ENCODE measurements around the gene AFF3. TPM values are rescaled to one million over a fixed set of nuclear protein-coding genes. Genes with fewer than 3 reads are reported as not detected.

AFF3 gene
- total and polyA plus RNA-seq, 2 of the 13 experiments (the other 11 are each of a cell fraction or from before 2014, with no cell fraction given), result not detected

DNA sequence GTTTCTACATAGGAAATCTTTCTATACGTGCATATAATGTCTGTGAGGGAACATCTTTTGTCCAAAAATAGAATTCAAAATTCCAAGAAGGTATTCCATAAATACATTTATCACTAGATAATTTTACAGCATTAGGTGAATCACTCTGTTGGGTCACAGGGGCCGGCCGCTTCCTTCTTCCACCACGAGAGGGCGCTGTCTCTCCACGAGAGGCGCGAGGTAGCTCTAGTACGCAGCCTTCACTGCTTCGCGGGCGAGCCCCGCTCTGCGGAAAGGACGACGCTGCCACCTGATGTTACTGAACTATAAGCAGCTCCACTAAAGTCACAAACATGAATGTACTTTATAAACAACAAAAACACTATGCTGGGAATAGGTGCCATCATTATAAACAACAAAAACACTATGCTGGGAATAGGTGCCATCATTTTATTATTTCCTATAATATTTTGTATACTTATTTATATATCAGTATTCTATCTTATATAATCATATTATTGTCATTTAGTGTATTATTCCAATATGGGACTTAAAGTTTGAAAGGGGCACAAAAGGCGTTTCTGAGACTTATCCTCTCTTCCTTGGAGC lies 583.2 kb downstream of the AFF3 start (continued):
- TF ChIP-seq SMAD3 (CRISPR knock-in tag; IDR thresholded peaks at IDR 0.05), result 0 out of 2 replicates have a peak, but pooled peaks have one; percentile 56
- TF ChIP-seq RFX3 (CRISPR knock-in tag; IDR thresholded peaks at IDR 0.05), result no peak
- TF ChIP-seq XRCC5 (optimal IDR thresholded peaks at IDR 0.05; ENCODE audit: low read length), result peak; percentile 85
- TF ChIP-seq ATF4 (CRISPR knock-in tag; IDR thresholded peaks at IDR 0.05), result 0 out of 4 replicates have a peak, but pooled peaks of 1 of the 2 experiments have one; percentile 14
- TF ChIP-seq U2AF2 (IDR thresholded peaks at IDR 0.05; ENCODE audit: low read depth, low read length), result no peak
- peak; percentile 36 for TF ChIP-seq YY1 (IDR thresholded peaks at IDR 0.05; ENCODE audit: insufficient read depth, insufficient replicate concordance, low read depth, low read length)
- no peak for TF ChIP-seq HOXD1 (CRISPR knock-in tag; IDR thresholded peaks at IDR 0.05)
- TF ChIP-seq TFDP1 (CRISPR knock-in tag; IDR thresholded peaks at IDR 0.05; ENCODE audit: borderline replicate concordance), result peak; percentile 57; the same call in 1 of the 2 replicates
- TF ChIP-seq HMG20B (CRISPR knock-in tag; conservative IDR thresholded peaks at IDR 0.05), result no peak
- peak; percentile 88 for TF ChIP-seq SMC3 (IDR thresholded peaks at IDR 0.05; ENCODE audit: low read length)
- TF ChIP-seq HDAC1 (CRISPR knock-in tag; IDR thresholded peaks at IDR 0.05), result no peak
- TF ChIP-seq ZNF451 (CRISPR knock-in tag; IDR thresholded peaks at IDR 0.05), result no peak
- 0 out of 2 replicates have a peak, but pooled peaks have one; percentile 68 for TF ChIP-seq AHR (CRISPR knock-in tag; IDR thresholded peaks at IDR 0.05)
- TF ChIP-seq SRSF1 (optimal IDR thresholded peaks at IDR 0.05; ENCODE audit: low read depth, low read length), result no peak
- TF ChIP-seq HDAC2 (CRISPR knock-in tag; IDR thresholded peaks at IDR 0.05), result no peak
- TF ChIP-seq KDM5B (CRISPR knock-in tag; IDR thresholded peaks at IDR 0.05; ENCODE audit: borderline replicate concordance), result peak; percentile 31; the same call in 1 of the 2 replicates
- TF ChIP-seq ZNF350 (CRISPR knock-in tag; IDR thresholded peaks at IDR 0.05; ENCODE audit: borderline replicate concordance, low read depth), result no peak
- TF ChIP-seq, protein P1, sequence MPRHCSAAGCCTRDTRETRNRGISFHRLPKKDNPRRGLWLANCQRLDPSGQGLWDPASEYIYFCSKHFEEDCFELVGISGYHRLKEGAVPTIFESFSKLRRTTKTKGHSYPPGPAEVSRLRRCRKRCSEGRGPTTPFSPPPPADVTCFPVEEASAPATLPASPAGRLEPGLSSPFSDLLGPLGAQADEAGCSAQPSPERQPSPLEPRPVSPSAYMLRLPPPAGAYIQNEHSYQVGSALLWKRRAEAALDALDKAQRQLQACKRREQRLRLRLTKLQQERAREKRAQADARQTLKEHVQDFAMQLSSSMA (CRISPR knock-in tag; IDR thresholded peaks at IDR 0.05), result no peak
- no peak for TF ChIP-seq ONECUT2 (CRISPR knock-in tag; IDR thresholded peaks at IDR 0.05)
- peak; percentile 29; the same call in 1 of the 2 replicates for TF ChIP-seq TSC22D2 (CRISPR knock-in tag; IDR thresholded peaks at IDR 0.05; ENCODE audit: borderline replicate concordance)

All from HepG2 (cell line).